AG10803 (cell line): ENCODE measurements around the gene AP3S2.
A peak's percentile ranks its signal among the peaks of the same experiment; 100 is the strongest.

ENCODE experiments used
- DNase-seq: peaks from one replicate; pipeline ENCODE4 v3.0.0; 2010; ENCODE audit warnings: low read depth
- H3K4me3 ChIP-seq: 2 replicates; pipeline ENCODE4 v1.5.1; 2011; ENCODE audit warnings: mild to moderate bottlenecking, low read length, control low read depth
- CTCF ChIP-seq: conservative IDR thresholded peaks from 2 replicates; pipeline ENCODE4 v1.5.1; 2011; ENCODE audit warnings: mild to moderate bottlenecking, low read length, control low read depth, inconsistent platforms

Gene AP3S2

GRCh38 chr15:89903015-89903857 lies 9.4 kb upstream of the AP3S2 start:
- no peak for DNase-seq
- no peak for TF ChIP-seq CTCF
- H3K4me3 ChIP-seq, result no peak overlapping the region

GRCh38 chr15:89900849-89901248 lies 7.1 kb upstream of the AP3S2 start:
- no peak for TF ChIP-seq CTCF
- no peak for DNase-seq
- H3K4me3 ChIP-seq, result no peak overlapping the region

GRCh38 chr15:89899951-89900567 lies 6.3 kb upstream of the AP3S2 start:
- no peak overlapping the region for H3K4me3 ChIP-seq
- DNase-seq, result no peak
- no peak for TF ChIP-seq CTCF

- TF ChIP-seq CTCF, result no peak
- no peak for DNase-seq
- no peak overlapping the region for H3K4me3 ChIP-seq
Measured at GRCh38 chr15:89899295-89899945, 5.6 kb upstream of the AP3S2 start.

GRCh38 chr15:89898614-89899294 lies 5.0 kb upstream of the AP3S2 start:
- no peak overlapping the region for H3K4me3 ChIP-seq
- peak; percentile 67 for TF ChIP-seq CTCF
- DNase-seq, result peak; percentile 50

- H3K4me3 ChIP-seq, result no peak overlapping the region
- no peak for DNase-seq
- no peak for TF ChIP-seq CTCF
Measured at GRCh38 chr15:89898146-89898545, 4.4 kb upstream of the AP3S2 start.
